GM10266 (cell line): ENCODE data around the gene PRDM5.

Experiments
- DNase-seq: peaks from one replicate; pipeline ENCODE4 v3.0.0; 2012; ENCODE audit errors: extremely low spot score
- CTCF ChIP-seq: IDR thresholded peaks from 2 replicates; pipeline ENCODE4 v1.5.1; 2012; ENCODE audit warnings: mild to moderate bottlenecking, low read depth; ENCODE audit not compliant: control insufficient read depth, insufficient read depth; ENCODE audit errors: missing control alignments

Gene PRDM5

DNA sequence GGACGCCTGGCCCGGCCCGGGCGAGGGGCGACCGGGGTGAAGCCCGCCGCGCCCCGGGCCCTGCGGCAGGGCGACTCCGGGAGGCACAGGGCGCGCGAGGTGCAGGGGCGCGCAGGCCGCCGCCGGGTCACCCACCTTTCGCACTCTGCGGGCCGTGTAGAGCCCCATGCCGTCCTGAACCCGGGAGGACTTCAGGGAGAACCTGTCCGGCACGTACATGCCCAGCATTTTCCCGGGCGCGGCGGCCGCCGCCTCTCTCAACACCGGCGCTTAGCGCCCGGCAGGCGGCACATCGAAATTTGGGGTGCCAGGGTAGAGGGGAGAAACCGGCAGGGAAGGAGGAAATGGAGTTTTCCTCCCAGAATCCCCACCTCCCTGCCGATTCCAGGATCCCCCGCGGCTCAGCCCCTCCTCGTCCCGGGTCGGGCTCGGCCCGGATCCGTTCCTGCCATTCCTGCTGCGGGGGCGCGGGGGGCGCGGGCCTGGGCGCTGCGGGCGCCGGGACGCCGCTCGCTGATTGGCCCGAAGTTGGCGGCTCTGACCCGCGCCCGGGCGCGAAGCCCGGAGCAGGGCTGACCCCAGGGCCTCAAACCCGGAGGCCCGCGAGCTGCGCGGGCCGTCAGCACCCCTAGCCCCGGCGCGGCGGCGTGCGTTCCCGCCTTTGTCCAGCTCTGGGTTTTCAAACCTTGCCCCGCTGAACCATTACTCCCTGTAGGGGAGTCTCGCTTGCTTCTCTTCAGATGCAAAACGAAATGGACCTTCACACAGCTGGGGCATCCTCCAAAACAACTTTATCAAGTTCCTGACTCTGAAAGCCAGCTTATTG is at the start of gene PRDM5:
TSS of gene PRDM5 (minus strand) at position 346 of the 826 bp plus-strand sequence. CDS start at position 228, 118 bp downstream.
- peak; percentile 42 for DNase-seq
- TF ChIP-seq CTCF: no peak

- TF ChIP-seq CTCF: no peak
- no peak for DNase-seq
Observed at GRCh38 chr4:120971884-120972283, 49.4 kb upstream of the PRDM5 start.

DNA sequence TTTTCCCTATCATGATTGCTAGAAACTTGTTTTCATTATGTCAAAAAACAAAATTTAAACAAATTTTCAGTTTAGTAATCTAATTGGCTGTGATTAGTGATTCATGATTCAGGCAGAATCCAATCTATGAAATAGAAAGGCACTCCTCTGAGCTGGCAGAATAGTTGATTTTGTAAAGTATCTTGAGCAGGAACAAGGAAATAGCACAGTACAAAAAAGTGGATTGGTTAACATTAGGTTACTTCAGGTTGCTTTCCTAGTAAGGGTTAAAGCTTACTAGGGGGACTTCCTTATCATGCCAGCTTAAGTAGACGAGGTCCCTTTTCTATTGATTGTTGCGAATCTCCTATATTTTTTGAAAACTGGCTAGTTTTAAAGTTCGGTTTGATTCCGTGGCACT is 43.4 kb upstream of the PRDM5 start:
- no peak for DNase-seq
- no peak for TF ChIP-seq CTCF

GRCh38 chr4:120964596-120964995 is 42.1 kb upstream of the PRDM5 start:
- no peak for DNase-seq
- no peak for TF ChIP-seq CTCF

- no peak for DNase-seq
- no peak for TF ChIP-seq CTCF
Observed at GRCh38 chr4:120963449-120963848, 40.9 kb upstream of the PRDM5 start.

- TF ChIP-seq CTCF: no peak
- DNase-seq: no peak
Observed at GRCh38 chr4:120960656-120961267, 38.2 kb upstream of the PRDM5 start.

- DNase-seq: no peak
- no peak for TF ChIP-seq CTCF
Observed at GRCh38 chr4:120948382-120948781, 25.9 kb upstream of the PRDM5 start.
